ENCODE results near the gene WWOX.

Gene WWOX

GRCh38 chr16:78324649-78325285, 225.3 kb downstream of the WWOX start:
- FAIRE-seq (no peak), DNase-seq (ENCODE audit: insufficient read length, low spot score) (no peak)

- no peak for FAIRE-seq
- no peak for DNase-seq (ENCODE audit: insufficient read length, low spot score)
Measured at GRCh38 chr16:78325468-78326352, 226.3 kb downstream of the WWOX start.

DNA sequence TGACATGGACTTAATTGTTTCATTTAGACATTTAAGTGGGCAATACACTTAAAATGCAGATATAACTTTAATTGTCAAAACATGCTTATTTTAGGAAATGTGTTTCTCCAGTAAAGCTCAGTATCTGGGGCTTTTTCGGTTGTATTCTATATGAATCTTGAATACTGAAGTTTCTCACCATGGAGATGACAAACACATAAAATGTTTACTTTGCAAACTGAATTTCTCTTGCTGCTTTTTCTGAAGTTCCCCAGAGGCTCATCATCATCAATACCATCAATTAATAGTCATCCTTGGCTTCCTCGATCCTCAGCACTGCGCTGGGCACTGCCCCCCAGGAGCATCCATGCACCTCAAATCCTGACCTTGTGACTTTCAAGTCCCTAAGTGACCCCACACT, 227.3 kb downstream of the WWOX start:
- FAIRE-seq (no peak), DNase-seq (ENCODE audit: insufficient read length, low spot score) (no peak)

DNA sequence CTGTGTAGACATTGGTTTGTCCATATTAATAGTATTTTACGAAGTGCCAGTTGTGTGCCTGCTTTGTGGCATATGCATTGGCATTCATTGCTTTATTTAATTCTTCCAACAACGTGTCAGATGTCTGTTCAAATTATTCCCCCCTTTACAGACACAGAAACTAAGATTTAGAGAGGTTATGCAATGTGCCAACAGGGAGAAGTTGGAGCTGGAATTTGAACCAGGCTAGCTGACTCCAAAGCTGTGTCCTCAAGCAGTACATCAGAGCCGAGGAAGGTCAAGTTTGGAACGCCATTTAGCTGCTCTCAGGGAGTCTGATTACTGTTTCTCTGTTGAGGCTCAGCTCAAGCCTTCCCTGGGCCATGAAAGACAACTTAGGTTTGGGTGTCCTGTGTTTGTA, 232.3 kb downstream of the WWOX start:
- DNase-seq (ENCODE audit: insufficient read length, low spot score) (no peak), FAIRE-seq (no peak)

GRCh38 chr16:78333808-78334207, 234.4 kb downstream of the WWOX start:
- FAIRE-seq (no peak), DNase-seq (ENCODE audit: insufficient read length, low spot score) (no peak)

DNA sequence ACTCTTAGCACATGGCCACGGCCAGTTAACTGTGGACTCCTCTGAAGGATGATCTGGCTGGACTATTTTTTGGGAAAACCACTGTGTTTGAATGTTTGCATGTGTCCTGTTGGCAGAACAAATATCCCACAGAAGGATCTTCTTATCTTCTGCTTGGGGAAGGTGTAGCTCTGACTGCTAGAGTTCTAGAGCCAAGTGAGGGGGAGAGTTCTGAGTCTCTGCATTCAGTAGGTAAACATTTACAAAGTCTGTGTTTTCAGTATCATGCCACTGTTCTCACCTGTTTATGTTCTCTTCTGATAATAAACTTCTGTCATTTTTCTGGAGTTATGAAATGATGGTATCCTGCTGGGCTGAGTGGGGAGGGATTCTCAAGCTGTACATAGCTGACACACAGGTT, 241.1 kb downstream of the WWOX start:
- FAIRE-seq (no peak), DNase-seq (ENCODE audit: insufficient read length, low spot score) (no peak)

- FAIRE-seq, result no peak
- no peak for DNase-seq (ENCODE audit: insufficient read length, low spot score)
Measured at GRCh38 chr16:78348068-78348467, 248.6 kb downstream of the WWOX start.

DNA sequence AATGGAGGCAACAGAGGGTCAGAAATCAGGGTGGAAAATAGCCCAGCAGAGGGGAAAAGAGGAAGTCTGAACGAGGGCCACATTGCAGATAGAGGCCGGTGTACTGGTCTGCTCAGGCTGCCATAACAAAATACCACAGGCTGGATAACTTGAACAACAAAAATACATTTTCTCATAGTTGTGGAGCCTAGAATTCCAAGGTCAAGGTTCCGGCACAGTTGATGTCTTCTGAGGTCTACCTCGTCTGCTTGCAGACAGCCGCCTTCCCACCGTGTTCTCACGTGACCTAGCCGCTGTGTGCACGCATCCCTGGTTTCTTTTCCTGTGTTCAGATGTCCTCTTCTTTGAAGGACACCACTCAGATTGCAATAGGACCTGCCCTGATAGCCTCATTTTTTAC, 249.4 kb downstream of the WWOX start:
- no peak for FAIRE-seq
- DNase-seq (ENCODE audit: insufficient read length, low spot score), result no peak

GRCh38 chr16:78352184-78352583, 252.7 kb downstream of the WWOX start:
- FAIRE-seq (no peak), DNase-seq (ENCODE audit: insufficient read length, low spot score) (no peak)

- no peak for DNase-seq (ENCODE audit: insufficient read length, low spot score)
- FAIRE-seq, result no peak
Measured at GRCh38 chr16:78353640-78354275, 254.3 kb downstream of the WWOX start.

- DNase-seq (ENCODE audit: insufficient read length, low spot score) (no peak), FAIRE-seq (no peak)
Measured at GRCh38 chr16:78362524-78363135, 263.2 kb downstream of the WWOX start.

GRCh38 chr16:78363843-78364555, 264.5 kb downstream of the WWOX start:
- FAIRE-seq (no peak), DNase-seq (ENCODE audit: insufficient read length, low spot score) (no peak)

GRCh38 chr16:78364556-78364880, 265.1 kb downstream of the WWOX start:
- DNase-seq (ENCODE audit: insufficient read length, low spot score), result no peak
- no peak for FAIRE-seq

DNA sequence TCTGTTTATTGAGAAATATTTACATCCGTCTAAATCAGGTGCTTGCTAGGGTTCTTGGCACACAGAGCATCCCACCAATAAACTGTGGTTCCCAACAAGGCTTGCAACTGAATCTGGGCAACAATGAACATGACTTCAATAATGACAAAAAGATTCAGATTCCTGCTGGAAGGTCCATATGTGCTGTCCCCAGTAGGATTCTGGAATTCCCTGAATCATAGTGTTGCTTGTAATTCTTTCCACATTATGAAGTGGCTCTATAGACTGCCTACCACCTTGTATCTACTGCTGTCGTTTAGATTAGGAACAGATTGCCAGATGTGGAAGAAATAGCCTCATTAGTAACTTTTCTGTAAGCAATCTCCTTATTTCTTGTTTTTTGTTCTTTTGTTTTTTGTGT, 265.9 kb downstream of the WWOX start:
- no peak for DNase-seq (ENCODE audit: insufficient read length, low spot score)
- no peak for FAIRE-seq

GRCh38 chr16:78368121-78369102, 269.0 kb downstream of the WWOX start:
- FAIRE-seq (no peak), DNase-seq (ENCODE audit: insufficient read length, low spot score) (no peak)

DNA sequence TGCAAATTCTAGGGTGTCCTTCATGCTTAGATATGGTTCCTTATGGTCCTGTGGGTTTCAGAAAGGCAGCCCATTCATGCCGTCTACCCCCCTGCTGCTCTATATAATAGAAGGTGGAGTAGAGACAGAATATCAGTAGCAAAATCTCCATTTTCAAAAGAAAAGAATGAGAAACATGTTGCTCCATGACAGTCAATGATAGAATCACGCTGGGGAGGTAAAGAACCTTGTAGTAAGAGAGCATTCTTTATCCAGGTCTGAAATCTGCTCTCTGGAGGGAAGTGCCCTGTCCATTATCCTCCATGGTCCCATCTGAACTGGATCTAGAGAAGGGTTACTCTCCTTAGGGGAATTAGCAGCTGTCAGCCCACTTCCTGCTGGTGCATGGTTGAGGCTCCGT, 272.8 kb downstream of the WWOX start:
- FAIRE-seq, result no peak
- no peak for DNase-seq (ENCODE audit: insufficient read length, low spot score)

GRCh38 chr16:78375055-78375679, 275.7 kb downstream of the WWOX start:
- FAIRE-seq (no peak), DNase-seq (ENCODE audit: insufficient read length, low spot score) (no peak)

- DNase-seq (ENCODE audit: insufficient read length, low spot score), result no peak
- FAIRE-seq, result no peak
Measured at GRCh38 chr16:78376452-78376851, 277.0 kb downstream of the WWOX start.

- FAIRE-seq, result no peak
- no peak for DNase-seq (ENCODE audit: insufficient read length, low spot score)
Measured at GRCh38 chr16:78377312-78377711, 277.9 kb downstream of the WWOX start.

All from HTR-8/SVneo (cell line).